B cell (primary cell): ENCODE data around the gene DPM2. TPM values are rescaled to one million over a fixed set of nuclear protein-coding genes. Genes with fewer than 3 reads are reported as not detected.

Experiments
- ATAC-seq: fragments of 200-7000 bp; cut with Tn5 transposase; one replicate; pipeline ENCODE4 v1.10.0; 2021; ENCODE audit warnings: low read depth, mild to moderate bottlenecking, moderate number of reproducible peaks, moderate library complexity
- CTCF ChIA-PET: fragments of 350-600 bp; sonication (Branson Sonifier 250); formaldehyde crosslinking; loops from one replicate; lab custom pipeline; 2021; ENCODE audit warnings: antibody characterized with exemption, inconsistent platforms; lab: Charles Lee
- POLR2A ChIA-PET: fragments of 350-600 bp; sonication (Branson Sonifier 250); formaldehyde crosslinking; loops from one replicate; lab custom pipeline; 2021; ENCODE audit warnings: antibody characterized with exemption; lab: Charles Lee
- DNase-seq: peaks from one replicate; pipeline ENCODE4 v3.0.0; 2013
- H2AFZ ChIP-seq: 2 replicates; pipeline ENCODE4 v1.6.1; 2012; ENCODE audit warnings: mild to moderate bottlenecking, low read depth, low read length; ENCODE audit not compliant: insufficient read depth, poor library complexity, severe bottlenecking
- H3K27ac ChIP-seq, 2 donors: 1 replicate in 1 of 2; 2 replicates in 1 of 2; pipeline ENCODE4 v1.5.1; 2012 to 2013; ENCODE audit warnings: low read length in 2 of 2, mild to moderate bottlenecking in 2 of 2, moderate library complexity in 1 of 2
- H3K27me3 ChIP-seq, 4 experiments: fragments of 200-600 bp in 1 of 4; sonication (generic) in 1 of 4; replicated peaks in 1 of 4; 1 replicate in 2 of 4; 2 replicates in 2 of 4; pipeline versions ENCODE4 v1.6.1 to v1.7.0; 2013 to 2016; ENCODE audit warnings: low read length in 3 of 4, mild to moderate bottlenecking in 2 of 4, mixed read lengths in 1 of 4, moderate library complexity in 1 of 4; ENCODE audit not compliant: insufficient read depth in 4 of 4, control insufficient read depth in 3 of 4; ENCODE audit errors: control extremely low read depth in 1 of 4
- H3K36me3 ChIP-seq, 2 experiments: replicated peaks in 1 of 2; 1 replicate in 1 of 2; 2 replicates in 1 of 2; pipeline versions ENCODE4 v1.6.1 to v1.7.1; 2013; ENCODE audit warnings: low read length in 1 of 2; ENCODE audit not compliant: insufficient read depth in 2 of 2, control insufficient read depth in 1 of 2; ENCODE audit errors: control extremely low read depth in 1 of 2, extremely low read depth in 1 of 2
- H3K4me1 ChIP-seq, 2 donors: fragments of 200-600 bp in 1 of 2; sonication (generic) in 1 of 2; 1 replicate in 1 of 2; 2 replicates in 1 of 2; pipeline versions ENCODE4 v1.5.1 to v1.6.1; 2013 to 2017; ENCODE audit warnings: low read length in 2 of 2; ENCODE audit not compliant: control insufficient read depth in 2 of 2, insufficient read depth in 2 of 2
- H3K4me2 ChIP-seq: replicated peaks from 2 replicates; pipeline ENCODE3; 2012; ENCODE audit warnings: mild to moderate bottlenecking, low read depth, low read length; ENCODE audit not compliant: poor library complexity, severe bottlenecking
- H3K4me3 ChIP-seq, 5 experiments: fragments of 200-600 bp in 1 of 5; sonication (generic) in 1 of 5; 1 replicate in 3 of 5; 2 replicates in 2 of 5; pipeline versions ENCODE4 v1.5.1 to v1.7.0; 2011 to 2016; ENCODE audit warnings: low read length in 4 of 5, mild to moderate bottlenecking in 4 of 5, low read depth in 2 of 5, control low read depth in 1 of 5, moderate library complexity in 1 of 5; ENCODE audit not compliant: insufficient read depth in 1 of 5; ENCODE audit errors: control extremely low read depth in 1 of 5, extremely low read depth in 1 of 5
- H3K79me2 ChIP-seq: fragments of 200-600 bp; sonication (generic); one replicate; pipeline ENCODE4 v1.6.0; 2016; ENCODE audit warnings: low read length; ENCODE audit not compliant: control insufficient read depth, insufficient read depth
- H3K9ac ChIP-seq: fragments of 200-600 bp; sonication (generic); 2 replicates; pipeline ENCODE4 v1.6.1; 2017; ENCODE audit warnings: mild to moderate bottlenecking, low read length, moderate library complexity
- H3K9me3 ChIP-seq, 3 donors: one replicate each; pipeline versions ENCODE4 v1.6.1 to v1.7.1; 2013; ENCODE audit warnings: low read length in 2 of 3; ENCODE audit not compliant: control insufficient read depth in 2 of 3, insufficient read depth in 1 of 3; ENCODE audit errors: control extremely low read depth in 1 of 3
- H4K20me1 ChIP-seq: 2 replicates; pipeline ENCODE4 v1.6.0; 2012; ENCODE audit warnings: mild to moderate bottlenecking, low read length; ENCODE audit not compliant: insufficient read depth, control insufficient read depth, poor library complexity, severe bottlenecking
- H3K27ac Mint-ChIP-seq: one replicate; pipeline ENCODE4 v1.8.0; 2021; ENCODE audit warnings: mixed read lengths
- H3K27me3 Mint-ChIP-seq: one replicate; pipeline ENCODE4 v1.8.0; 2021; ENCODE audit warnings: mixed read lengths
- H3K4me1 Mint-ChIP-seq: one replicate; pipeline ENCODE4 v1.8.0; 2021; ENCODE audit warnings: mixed read lengths
- H3K4me3 Mint-ChIP-seq: one replicate; pipeline ENCODE4 v1.8.0; 2021; ENCODE audit warnings: mixed read lengths
- H3K9me3 Mint-ChIP-seq: one replicate; pipeline ENCODE4 v1.8.0; 2022; ENCODE audit warnings: mixed read lengths; ENCODE audit not compliant: insufficient read depth
- EZH2 ChIP-seq: IDR thresholded peaks from 2 replicates; pipeline ENCODE4 v1.6.1; 2012; ENCODE audit warnings: borderline replicate concordance, low read depth, mild to moderate bottlenecking, moderate library complexity, low read length; ENCODE audit not compliant: insufficient read depth, poor library complexity, severe bottlenecking
- WGBS: methylation state at CpG from one replicate; pipeline ENCODE4 v1.1.5; 2013; ENCODE audit warnings: missing lambda C conversion rate; ENCODE audit not compliant: insufficient coverage; 5-methylcytosine and 5-hydroxymethylcytosine counted together
- intact Hi-C: fragments of 100-400 bp; cut with micrococcal nuclease; formaldehyde crosslinking; loops from one replicate; pipeline ENCODE4 v1.10.0; 2022
- polyA minus RNA-seq: library from RNA; depleted of rRNA, polyadenylated mRNA; stranded (reverse); fragments of >200 nt; gene quantifications from 2 replicates; pipeline ENCODE4 v1.2.3, GENCODE V29; 2012
- polyA plus RNA-seq: library from polyadenylated mRNA; depleted of rRNA; stranded (reverse); fragments of >200 nt; gene quantifications from 2 replicates; pipeline ENCODE4 v1.2.3, GENCODE V29; 2012
- total RNA-seq, 2 donors: library from RNA; stranded (reverse); fragments of 120-200 nt in 1 of 2; gene quantifications; 1 replicate in 1 of 2; 2 replicates in 1 of 2; pipeline versions ENCODE4 v1.2.3 to v1.2.4, GENCODE V29; 2013 to 2022
- TF ChIP-seq, protein P1 (sequence below): fragments of 200-600 bp; IDR thresholded peaks from one replicate; pipeline ENCODE4 v1.8.0; 2022; ENCODE audit warnings: antibody characterized with exemption, mild to moderate bottlenecking

The DPM2 gene, protein sequence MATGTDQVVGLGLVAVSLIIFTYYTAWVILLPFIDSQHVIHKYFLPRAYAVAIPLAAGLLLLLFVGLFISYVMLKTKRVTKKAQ
- total RNA-seq (42.9 and 45.9 TPM in 2 replicates), polyA plus RNA-seq (19.4 and 34.1 TPM in 2 replicates), polyA minus RNA-seq (25.6 and 28.3 TPM in 2 replicates)
- 20.9 TPM for total RNA-seq (2013)

DNA sequence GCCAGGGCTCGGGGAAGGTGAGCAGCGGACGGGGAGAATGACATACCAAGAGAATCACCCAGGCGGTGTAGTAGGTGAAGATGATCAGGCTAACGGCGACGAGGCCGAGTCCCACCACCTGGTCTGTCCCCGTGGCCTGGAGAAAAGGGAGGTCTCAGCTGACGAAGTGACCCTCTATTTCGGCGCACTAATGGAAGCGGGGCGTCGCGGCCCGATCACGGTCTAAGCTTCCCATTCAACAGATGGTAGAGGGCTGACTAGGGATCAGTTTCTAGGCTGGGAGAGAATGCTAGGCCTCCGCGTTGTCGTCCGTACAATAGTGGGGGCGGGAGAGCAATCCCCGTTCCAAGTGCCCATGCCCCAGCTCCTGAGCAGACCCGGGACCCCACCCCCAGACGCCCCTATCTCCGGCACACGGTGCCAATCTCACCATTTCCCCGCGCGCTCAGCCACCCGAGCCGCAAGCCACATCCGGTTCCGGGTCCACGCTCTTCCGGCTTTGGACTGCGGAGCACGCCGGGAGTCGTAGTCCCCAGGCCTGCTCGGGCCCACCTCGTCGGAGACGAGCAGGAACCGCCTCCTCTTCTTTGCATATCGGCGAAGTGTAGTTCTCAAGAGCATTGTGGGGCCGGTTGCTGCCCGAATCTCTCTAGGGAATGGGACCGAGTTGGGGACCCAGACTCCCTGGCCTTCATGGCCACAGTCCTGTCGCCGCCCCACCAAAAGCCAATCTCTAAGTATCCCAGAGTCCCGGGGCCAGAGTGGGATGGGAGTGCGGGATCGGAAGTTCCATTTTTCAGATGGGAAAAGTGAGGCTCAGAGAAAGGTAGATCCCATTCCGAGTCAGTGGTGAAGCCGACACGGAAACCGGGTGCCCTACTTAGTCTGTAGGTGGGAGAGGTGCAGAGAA is at the start of gene DPM2:
Gene DPM2 (minus strand): TSS at position 467 of the 910 bp plus-strand sequence. CDS start 34 bp downstream, at position 433.
- H3K4me1 ChIP-seq, result peaks cover 24 to 30% of the 10 kb centered on the region in 2 donors
- ATAC-seq (peak; percentile 90), DNase-seq (peak; percentile 93)
- H3K9ac ChIP-seq, result peak within 1 kb of the TSS; percentile 79
- TF ChIP-seq, protein P1, sequence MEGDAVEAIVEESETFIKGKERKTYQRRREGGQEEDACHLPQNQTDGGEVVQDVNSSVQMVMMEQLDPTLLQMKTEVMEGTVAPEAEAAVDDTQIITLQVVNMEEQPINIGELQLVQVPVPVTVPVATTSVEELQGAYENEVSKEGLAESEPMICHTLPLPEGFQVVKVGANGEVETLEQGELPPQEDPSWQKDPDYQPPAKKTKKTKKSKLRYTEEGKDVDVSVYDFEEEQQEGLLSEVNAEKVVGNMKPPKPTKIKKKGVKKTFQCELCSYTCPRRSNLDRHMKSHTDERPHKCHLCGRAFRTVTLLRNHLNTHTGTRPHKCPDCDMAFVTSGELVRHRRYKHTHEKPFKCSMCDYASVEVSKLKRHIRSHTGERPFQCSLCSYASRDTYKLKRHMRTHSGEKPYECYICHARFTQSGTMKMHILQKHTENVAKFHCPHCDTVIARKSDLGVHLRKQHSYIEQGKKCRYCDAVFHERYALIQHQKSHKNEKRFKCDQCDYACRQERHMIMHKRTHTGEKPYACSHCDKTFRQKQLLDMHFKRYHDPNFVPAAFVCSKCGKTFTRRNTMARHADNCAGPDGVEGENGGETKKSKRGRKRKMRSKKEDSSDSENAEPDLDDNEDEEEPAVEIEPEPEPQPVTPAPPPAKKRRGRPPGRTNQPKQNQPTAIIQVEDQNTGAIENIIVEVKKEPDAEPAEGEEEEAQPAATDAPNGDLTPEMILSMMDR, result no peak
- no peak for TF ChIP-seq EZH2
- H3K4me2 ChIP-seq, result peak within 1 kb of the TSS; percentile 83
- peak within 1 kb of the TSS; percentile 98 for H3K27ac Mint-ChIP-seq
- peaks cover 0 to 4% (median 0%) of the 10 kb centered on the region in 3 donors for H3K9me3 ChIP-seq
- ChIA-PET CTCF (interaction anchor here (1.7 kb wide), 1 partner anchor 180 kb away, joined by 5 read pairs; no protein-coding TSS in a partner anchor), POLR2A (interaction anchor here (0.6 to 1.1 kb wide), 3 partner anchors 16 to 95 kb away, joined by 3 to 4 read pairs (median 4); no protein-coding TSS in a partner anchor)
- H3K27ac ChIP-seq, result peak within 1 kb of the TSS; percentile 75 to 86
- H3K36me3 ChIP-seq, result peaks cover 0 to 24% of the 10 kb centered on the region in 2 experiments
- H3K4me1 Mint-ChIP-seq, result peaks cover 39% of the 10 kb centered on the region
- 9% methylated on average over 56 of the region's 60 CpGs for WGBS
- intact Hi-C loops, result loop anchor here (1.0 kb wide), 2 partner anchors 10 to 202 kb away; partner anchors contain the start of gene TOR2A
- peak within 1 kb of the TSS; percentile 93 for H3K4me3 Mint-ChIP-seq
- peaks cover 47% of the 10 kb centered on the region for H3K79me2 ChIP-seq
- no peaks in the 10 kb centered on the region for H3K27me3 ChIP-seq
- peaks cover 26% of the 10 kb centered on the region for H4K20me1 ChIP-seq
- H3K9me3 Mint-ChIP-seq, result no peaks in the 10 kb centered on the region
- H3K27me3 Mint-ChIP-seq, result no peaks in the 10 kb centered on the region
- peak within 1 kb of the TSS; percentile 69 to 92 (median 79) for H3K4me3 ChIP-seq
- H2AFZ ChIP-seq, result peak within 1 kb of the TSS; percentile 85
